GM19397 (cell line): ENCODE data around the gene ZIC5.

Experiments used
- ATAC-seq: cut with Tn5 transposase; IDR thresholded peaks from one replicate; pipeline ENCODE4 v1.9.1; 2021; ENCODE audit warnings: mild to moderate bottlenecking, moderate library complexity; ENCODE audit not compliant: unreplicated experiment

The ZIC5 gene

GRCh38 chr13:99971576-99972189 is at the start of gene ZIC5:
Gene ZIC5, minus strand, starts transcription at chr13:99971767. Its CDS starts 164 bp downstream, at chr13:99971603.
- no peak for ATAC-seq

- no peak for ATAC-seq
Observed at GRCh38 chr13:100019780-100020356, 48.3 kb upstream of the ZIC5 start.

GRCh38 chr13:100014621-100015020 is 43.1 kb upstream of the ZIC5 start:
- ATAC-seq, result no peak

- no peak for ATAC-seq
Observed at GRCh38 chr13:99998261-99998660, 26.7 kb upstream of the ZIC5 start.

- ATAC-seq, result no peak
Observed at GRCh38 chr13:99997702-99998214, 26.2 kb upstream of the ZIC5 start.

- no peak for ATAC-seq
Observed at GRCh38 chr13:99996381-99996973, 24.9 kb upstream of the ZIC5 start.

- no peak for ATAC-seq
Observed at GRCh38 chr13:99995589-99996380, 24.2 kb upstream of the ZIC5 start.

- ATAC-seq, result no peak
Observed at GRCh38 chr13:99995104-99995588, 23.6 kb upstream of the ZIC5 start.

GRCh38 chr13:99994638-99995020 is 23.1 kb upstream of the ZIC5 start:
- ATAC-seq, result no peak

GRCh38 chr13:99993660-99994637 is 22.4 kb upstream of the ZIC5 start:
- ATAC-seq, result no peak

- no peak for ATAC-seq
Observed at GRCh38 chr13:99992949-99993351, 21.4 kb upstream of the ZIC5 start.

GRCh38 chr13:99991828-99992775 is 20.5 kb upstream of the ZIC5 start:
- ATAC-seq, result no peak

GRCh38 chr13:99991013-99991827 is 19.7 kb upstream of the ZIC5 start:
- no peak for ATAC-seq

- ATAC-seq, result no peak
Observed at GRCh38 chr13:99990126-99990977, 18.8 kb upstream of the ZIC5 start.

- ATAC-seq, result no peak
Observed at GRCh38 chr13:99989276-99990125, 17.9 kb upstream of the ZIC5 start.

- ATAC-seq, result no peak
Observed at GRCh38 chr13:99988529-99989275, 17.1 kb upstream of the ZIC5 start.
